IMR-90 (cell line): ENCODE data around the gene PRDM5. TPM values are rescaled to one million over a fixed set of nuclear protein-coding genes. Genes with fewer than 3 reads are reported as not detected.

ENCODE experiments used
- ATAC-seq: fragments of 200-7000 bp; cut with Tn5 transposase; 2 replicates; pipeline ENCODE4 v1.9.1; 2020; ENCODE audit warnings: low read depth, mild to moderate bottlenecking, moderate library complexity
- BruUV-seq: library from RNA; stranded (reverse); fragments of 400-500 nt; replicated peaks from 2 replicates; lab custom pipeline; 2021; lab: Mats Ljungman, UMichigan
- CTCF ChIA-PET: fragments of 300-600 bp; formaldehyde crosslinking; extraction: SDS; loops from one replicate; lab custom pipeline; 2021; ENCODE audit warnings: antibody characterized with exemption; lab: Yijun Ruan, JAX
- POLR2A ChIA-PET: fragments of 300-600 bp; sonication (Branson Sonifier 250); formaldehyde crosslinking; loops from one replicate; lab custom pipeline; 2022; ENCODE audit warnings: antibody characterized with exemption; ENCODE audit not compliant: unreplicated experiment; lab: Charles Lee
- DNase-seq: peaks from one replicate; pipeline ENCODE4 v3.0.0; 2013
- H2AFZ ChIP-seq: replicated peaks from 2 replicates; pipeline ENCODE3; 2013; ENCODE audit warnings: low read length, mild to moderate bottlenecking; ENCODE audit not compliant: poor library complexity
- H2AK5ac ChIP-seq: 2 replicates; pipeline ENCODE4 v1.6.1; 2013; ENCODE audit warnings: low read depth, low read length, inconsistent platforms
- H2AK9ac ChIP-seq: replicated peaks from 2 replicates; pipeline ENCODE3; 2013; ENCODE audit warnings: mild to moderate bottlenecking, low read depth, low read length, moderate library complexity; ENCODE audit not compliant: poor library complexity
- H2BK120ac ChIP-seq: 2 replicates; pipeline ENCODE4 v1.6.1; 2013; ENCODE audit warnings: low read depth, low read length, inconsistent platforms
- H2BK15ac ChIP-seq: 3 replicates; pipeline ENCODE4 v1.6.1; 2013; ENCODE audit warnings: low read depth, low read length, inconsistent platforms
- H2BK20ac ChIP-seq: 2 replicates; pipeline ENCODE4 v1.6.1; 2013; ENCODE audit warnings: low read depth, mild to moderate bottlenecking, inconsistent platforms, low read length, moderate library complexity
- H2BK5ac ChIP-seq: 2 replicates; pipeline ENCODE4 v1.6.1; 2013; ENCODE audit warnings: mild to moderate bottlenecking, low read depth, low read length, inconsistent platforms; ENCODE audit not compliant: poor library complexity, severe bottlenecking
- H3K14ac ChIP-seq: replicated peaks from 2 replicates; pipeline ENCODE4 v1.6.1; 2013; ENCODE audit warnings: low read depth, low read length, inconsistent platforms
- H3K18ac ChIP-seq: 2 replicates; pipeline ENCODE4 v1.6.1; 2013; ENCODE audit warnings: low read depth, low read length, control low read depth
- H3K23ac ChIP-seq: 2 replicates; pipeline ENCODE4 v1.6.1; 2013; ENCODE audit warnings: low read depth, low read length, inconsistent platforms
- H3K27ac ChIP-seq: 2 replicates; pipeline ENCODE4 v1.5.1; 2013; ENCODE audit warnings: mild to moderate bottlenecking, control low read depth, low read length; ENCODE audit not compliant: insufficient read depth
- H3K27me3 ChIP-seq: 2 replicates; pipeline ENCODE4 v1.6.1; 2013; ENCODE audit warnings: low read length; ENCODE audit not compliant: control insufficient read depth, insufficient read depth
- H3K36me3 ChIP-seq: 2 replicates; pipeline ENCODE4 v1.6.1; 2013; ENCODE audit warnings: low read length, mixed read lengths; ENCODE audit not compliant: control insufficient read depth, insufficient read depth
- H3K4ac ChIP-seq: 2 replicates; pipeline ENCODE4 v1.6.1; 2013; ENCODE audit warnings: low read depth, low read length, inconsistent platforms
- H3K4me1 ChIP-seq: 2 replicates; pipeline ENCODE4 v1.6.1; 2013; ENCODE audit warnings: low read length, mixed read lengths; ENCODE audit not compliant: control insufficient read depth, insufficient read depth
- H3K4me2 ChIP-seq: 2 replicates; pipeline ENCODE4 v1.6.1; 2013; ENCODE audit warnings: low read depth, mild to moderate bottlenecking, control low read depth, low read length, moderate library complexity
- H3K4me3 ChIP-seq: 2 replicates; pipeline ENCODE4 v1.5.1; 2013; ENCODE audit warnings: low read depth, mild to moderate bottlenecking, control low read depth, low read length, moderate library complexity; ENCODE audit not compliant: insufficient read depth
- H3K56ac ChIP-seq: 2 replicates; pipeline ENCODE4 v1.6.1; 2013; ENCODE audit warnings: low read length, inconsistent platforms; ENCODE audit not compliant: insufficient read depth; ENCODE audit errors: extremely low read depth
- H3K79me1 ChIP-seq, 2 experiments: 2 replicates each; pipeline ENCODE4 v1.6.1; 2013; ENCODE audit warnings: low read length in 2 of 2, inconsistent platforms in 1 of 2, low read depth in 1 of 2
- H3K9ac ChIP-seq: 2 replicates; pipeline ENCODE4 v1.6.1; 2013; ENCODE audit warnings: low read depth, low read length, control low read depth
- H3K9me1 ChIP-seq: 2 replicates; pipeline ENCODE4 v1.6.1; 2013; ENCODE audit warnings: low read length, inconsistent platforms; ENCODE audit not compliant: insufficient read depth
- H3K9me3 ChIP-seq: 2 replicates; pipeline ENCODE4 v1.6.1; 2013; ENCODE audit warnings: low read length; ENCODE audit not compliant: control insufficient read depth, insufficient read depth
- H4K20me1 ChIP-seq: 2 replicates; pipeline ENCODE4 v1.6.1; 2013; ENCODE audit warnings: low read length, inconsistent platforms; ENCODE audit not compliant: insufficient read depth
- H4K5ac ChIP-seq: 2 replicates; pipeline ENCODE4 v1.6.1; 2013; ENCODE audit warnings: mild to moderate bottlenecking, low read depth, low read length, control low read depth
- H4K8ac ChIP-seq, 2 experiments: 2 replicates each; pipeline ENCODE4 v1.6.1; 2013; ENCODE audit warnings: low read depth in 2 of 2, low read length in 2 of 2, control low read depth in 1 of 2, inconsistent platforms in 1 of 2
- H4K91ac ChIP-seq: 2 replicates; pipeline ENCODE4 v1.6.1; 2013; ENCODE audit warnings: low read depth, low read length, inconsistent platforms; ENCODE audit not compliant: insufficient read depth
- BHLHE40 ChIP-seq: fragments of 150-350 bp; IDR thresholded peaks from 2 replicates; pipeline ENCODE4 v1.6.1; 2016; ENCODE audit warnings: mild to moderate bottlenecking, low read depth, low read length
- CEBPB ChIP-seq: IDR thresholded peaks from 2 replicates; pipeline ENCODE4 v1.6.1; 2012; ENCODE audit warnings: low read depth, low read length, improper control_type of control experiment
- CHD1 ChIP-seq: IDR thresholded peaks from 2 replicates; pipeline ENCODE4 v1.6.1; 2012; ENCODE audit warnings: low read depth, low read length, improper control_type of control experiment
- CTCF ChIP-seq: conservative IDR thresholded peaks from 2 replicates; pipeline ENCODE4 v1.5.1; 2012; ENCODE audit warnings: mild to moderate bottlenecking, low read depth, low read length, improper control_type of control experiment
- ELK1 ChIP-seq: fragments of 150-350 bp; IDR thresholded peaks from 2 replicates; pipeline ENCODE4 v1.6.1; 2016; ENCODE audit warnings: low read depth, mild to moderate bottlenecking, low read length, moderate library complexity, borderline replicate concordance
- FOS ChIP-seq: fragments of 150-350 bp; IDR thresholded peaks from 2 replicates; pipeline ENCODE4 v1.6.1; 2016; ENCODE audit warnings: low read depth, low read length
- MAFK ChIP-seq: IDR thresholded peaks from 2 replicates; pipeline ENCODE4 v1.6.1; 2012; ENCODE audit warnings: low read depth, low read length, improper control_type of control experiment
- MAZ ChIP-seq: IDR thresholded peaks from 2 replicates; pipeline ENCODE4 v1.6.1; 2012; ENCODE audit warnings: low read depth, mild to moderate bottlenecking, low read length, improper control_type of control experiment, moderate library complexity, borderline replicate concordance
- MXI1 ChIP-seq: IDR thresholded peaks from 2 replicates; pipeline ENCODE4 v1.6.1; 2012; ENCODE audit warnings: low read depth, mild to moderate bottlenecking, low read length, moderate library complexity, borderline replicate concordance
- NFE2L2 ChIP-seq: fragments of 150-350 bp; IDR thresholded peaks from 2 replicates; pipeline ENCODE4 v1.6.1; 2016; ENCODE audit warnings: low read depth, mild to moderate bottlenecking, low read length
- POLR2A ChIP-seq: IDR thresholded peaks from 2 replicates; pipeline ENCODE4 v1.6.1; 2012; ENCODE audit warnings: mild to moderate bottlenecking, low read depth, low read length
- RAD21 ChIP-seq: IDR thresholded peaks from 2 replicates; pipeline ENCODE4 v1.6.1; 2012; ENCODE audit warnings: low read length, improper control_type of control experiment
- RCOR1 ChIP-seq: IDR thresholded peaks from 2 replicates; pipeline ENCODE4 v1.6.1; 2012; ENCODE audit warnings: mild to moderate bottlenecking, low read length, improper control_type of control experiment; ENCODE audit not compliant: insufficient replicate concordance
- RFX5 ChIP-seq: IDR thresholded peaks from 2 replicates; pipeline ENCODE4 v1.8.0; 2012; ENCODE audit warnings: low read depth, mild to moderate bottlenecking, low read length, moderate library complexity
- SMC3 ChIP-seq: fragments of 150-350 bp; IDR thresholded peaks from 2 replicates; pipeline ENCODE4 v1.6.1; 2016; ENCODE audit warnings: low read depth, mild to moderate bottlenecking, antibody characterized with exemption, low read length, moderate library complexity
- USF2 ChIP-seq: fragments of 150-350 bp; IDR thresholded peaks from 2 replicates; pipeline ENCODE4 v1.6.1; 2017; ENCODE audit warnings: mild to moderate bottlenecking, antibody characterized with exemption, low read length, low read depth
- WGBS, 2 experiments: methylation state at CpG; one replicate each; pipeline versions ENCODE4 v1.1.5 to v1.1.7; 2013; ENCODE audit warnings: missing lambda C conversion rate in 2 of 2; ENCODE audit not compliant: insufficient read length in 1 of 2; ENCODE audit errors: extremely low coverage in 2 of 2; 5-methylcytosine and 5-hydroxymethylcytosine counted together
- dilution Hi-C: fragments of 300-500 bp; cut with HindIII; formaldehyde crosslinking; loops from one replicate; pipeline ENCODE4 v1.14.3; 2018; ENCODE audit warnings: low sequenced_read_pairs; ENCODE audit not compliant: unreplicated experiment
- in situ Hi-C: fragments of 300-500 bp; cut with MboI; formaldehyde crosslinking; loops from 3 replicates; pipeline ENCODE4 v1.14.3; 2019; ENCODE audit warnings: low sequenced_read_pairs, inconsistent platforms, mixed read lengths
- intact Hi-C: fragments of 100-400 bp; cut with micrococcal nuclease; formaldehyde crosslinking; loops from 2 replicates; pipeline ENCODE4 v1.10.0; 2022
- polyA plus RNA-seq, 3 experiments: library from polyadenylated mRNA; depleted of rRNA; stranded (reverse); fragments of >200 nt; gene quantifications; 2 replicates each; pipeline ENCODE4 v1.2.3, GENCODE V29; 2012; ENCODE audit warnings: low replicate concordance in 1 of 3
- total RNA-seq: library from RNA; depleted of rRNA; stranded (reverse); fragments of >200 nt; gene quantifications from 2 replicates; pipeline ENCODE4 v1.2.3, GENCODE V29; 2012

PRDM5 gene
- total and polyA plus RNA-seq, 2 of the 4 experiments (the other 2 are of a cell fraction): 4.1 to 10.8 TPM

GRCh38 chr4:120897981-120898719, 24.4 kb downstream of the PRDM5 start:
- no peak overlapping the region for H4K8ac ChIP-seq
- H3K36me3 ChIP-seq: peaks cover 3% of the 10 kb centered on the region; the same call in 1 of the 2 replicates
- no peak for ATAC-seq
- no peak overlapping the region for H2AK9ac ChIP-seq
- H3K14ac ChIP-seq: no peak overlapping the region
- no peaks in the 10 kb centered on the region for H4K20me1 ChIP-seq
- dilution Hi-C loops (no loop called here), in situ Hi-C loops (no loop called here), intact Hi-C loops (no loop called here)
- H3K9ac ChIP-seq: no peak overlapping the region
- no peak overlapping the region for H3K23ac ChIP-seq
- no peak overlapping the region for H3K4me3 ChIP-seq
- ChIA-PET POLR2A (no interaction called here), CTCF (no interaction called here)
- H3K27ac ChIP-seq: no peak overlapping the region
- WGBS, 2 experiments: 90% methylated on average over 2 of the region's 4 CpGs; no CpG with 5 or more reads in 1 of the 2 experiments
- H2BK15ac ChIP-seq: no peak overlapping the region
- TF ChIP-seq MAFK: no peak
- TF ChIP-seq BHLHE40: no peak
- TF ChIP-seq NFE2L2: no peak
- TF ChIP-seq RCOR1: no peak
- TF ChIP-seq POLR2A: no peak
- no peak for TF ChIP-seq SMC3
- no peak for TF ChIP-seq RFX5
- TF ChIP-seq FOS: no peak
- no peak for TF ChIP-seq MAZ
- TF ChIP-seq RAD21: no peak
- no peak for TF ChIP-seq CHD1
- no peak for TF ChIP-seq CTCF
- no peak for TF ChIP-seq USF2
- no peak for TF ChIP-seq CEBPB
- no peak for TF ChIP-seq ELK1
- TF ChIP-seq MXI1: no peak
- H2BK120ac ChIP-seq: no peak overlapping the region
- H3K27me3 ChIP-seq: no peaks in the 10 kb centered on the region
- no peak for DNase-seq
- H3K4me2 ChIP-seq: no peak overlapping the region
- no peak overlapping the region for H2AFZ ChIP-seq
- H2BK20ac ChIP-seq: no peak overlapping the region
- H3K9me1 ChIP-seq: no peaks in the 10 kb centered on the region
- H3K18ac ChIP-seq: no peak overlapping the region
- H2BK5ac ChIP-seq: no peak overlapping the region
- H3K4me1 ChIP-seq: no peaks in the 10 kb centered on the region
- no peak overlapping the region for H2AK5ac ChIP-seq
- no peak overlapping the region for H4K5ac ChIP-seq
- H3K79me1 ChIP-seq: no peaks in the 10 kb centered on the region
- no peak overlapping the region for H4K91ac ChIP-seq
- BruUV-seq: no TSS peak
- H3K9me3 ChIP-seq: no peaks in the 10 kb centered on the region
- no peak overlapping the region for H3K4ac ChIP-seq
- no peak overlapping the region for H3K56ac ChIP-seq
